Measurements from ENCODE around the gene RAD51B. TPM values are rescaled to one million over a fixed set of nuclear protein-coding genes. Genes with fewer than 3 reads are reported as not detected.

The RAD51B gene
- total RNA-seq, 1 experiment from 2014 or later = 8.5 TPM

- CTCF ChIA-PET = no interaction called here
- no peak for TF ChIP-seq POLR2AphosphoS5 (IDR thresholded peaks at IDR 0.05; ENCODE audit: low read depth, low read length)
- POLR2A ChIA-PET = no interaction called here
- in situ Hi-C loops (cut with HindIII; ENCODE audit: low pct_unique_long_range_greater_than_20kb, low sequenced_read_pairs) (no loop called here), intact Hi-C loops (cut with micrococcal nuclease; ENCODE audit: unreplicated experiment) (no loop called here)
- Histone ChIP-seq H3K27me3 (ENCODE audit: control insufficient read depth, insufficient read depth, low read length) (no peaks in the 10 kb centered on the region), H3K36me3 (ENCODE audit: control insufficient read depth, insufficient read depth, low read length) (no peaks in the 10 kb centered on the region), H3K9me3 (ENCODE audit: control insufficient read depth, insufficient read depth, low read depth, low read length) (no peaks in the 10 kb centered on the region), H3K27ac (ENCODE audit: low read length) (no peak overlapping the region), H3K4me3 (ENCODE audit: low read depth in 2 of 2, low read length in 2 of 2) (no peak overlapping the region), H3K4me1 (ENCODE audit: control insufficient read depth, insufficient read depth, low read length) (no peaks in the 10 kb centered on the region)
- DNase-seq (ENCODE audit: low read depth, low spot score) (no peak), ATAC-seq (no peak)
- BruUV-seq (replicated peaks) = no TSS peak
Measured at GRCh38 chr14:67990576-67990975, 171.0 kb downstream of the RAD51B start.

- no TSS peak for BruUV-seq (replicated peaks)
- no peaks in the 10 kb centered on the region for H3K36me3 ChIP-seq (ENCODE audit: control insufficient read depth, insufficient read depth, low read length)
- ATAC-seq (no peak), DNase-seq (ENCODE audit: low read depth, low spot score) (no peak)
- no peak overlapping the region; the same call in 1 of the 2 replicates for H3K27ac ChIP-seq (ENCODE audit: low read length)
- peaks cover 10% of the 10 kb centered on the region; the same call in 1 of the 2 replicates for H3K4me1 ChIP-seq (ENCODE audit: control insufficient read depth, insufficient read depth, low read length)
- no peak overlapping the region for H3K4me3 ChIP-seq (ENCODE audit: low read depth in 2 of 2, low read length in 2 of 2)
- H3K27me3 ChIP-seq (ENCODE audit: control insufficient read depth, insufficient read depth, low read length) = no peaks in the 10 kb centered on the region
- ChIA-PET POLR2A (no interaction called here), CTCF (interaction anchor here (0.6 kb wide), 1 partner anchor 50 kb away, joined by 5 read pairs; no protein-coding TSS in a partner anchor)
- H3K9me3 ChIP-seq (ENCODE audit: control insufficient read depth, insufficient read depth, low read depth, low read length) = no peaks in the 10 kb centered on the region
- TF ChIP-seq, protein P1, sequence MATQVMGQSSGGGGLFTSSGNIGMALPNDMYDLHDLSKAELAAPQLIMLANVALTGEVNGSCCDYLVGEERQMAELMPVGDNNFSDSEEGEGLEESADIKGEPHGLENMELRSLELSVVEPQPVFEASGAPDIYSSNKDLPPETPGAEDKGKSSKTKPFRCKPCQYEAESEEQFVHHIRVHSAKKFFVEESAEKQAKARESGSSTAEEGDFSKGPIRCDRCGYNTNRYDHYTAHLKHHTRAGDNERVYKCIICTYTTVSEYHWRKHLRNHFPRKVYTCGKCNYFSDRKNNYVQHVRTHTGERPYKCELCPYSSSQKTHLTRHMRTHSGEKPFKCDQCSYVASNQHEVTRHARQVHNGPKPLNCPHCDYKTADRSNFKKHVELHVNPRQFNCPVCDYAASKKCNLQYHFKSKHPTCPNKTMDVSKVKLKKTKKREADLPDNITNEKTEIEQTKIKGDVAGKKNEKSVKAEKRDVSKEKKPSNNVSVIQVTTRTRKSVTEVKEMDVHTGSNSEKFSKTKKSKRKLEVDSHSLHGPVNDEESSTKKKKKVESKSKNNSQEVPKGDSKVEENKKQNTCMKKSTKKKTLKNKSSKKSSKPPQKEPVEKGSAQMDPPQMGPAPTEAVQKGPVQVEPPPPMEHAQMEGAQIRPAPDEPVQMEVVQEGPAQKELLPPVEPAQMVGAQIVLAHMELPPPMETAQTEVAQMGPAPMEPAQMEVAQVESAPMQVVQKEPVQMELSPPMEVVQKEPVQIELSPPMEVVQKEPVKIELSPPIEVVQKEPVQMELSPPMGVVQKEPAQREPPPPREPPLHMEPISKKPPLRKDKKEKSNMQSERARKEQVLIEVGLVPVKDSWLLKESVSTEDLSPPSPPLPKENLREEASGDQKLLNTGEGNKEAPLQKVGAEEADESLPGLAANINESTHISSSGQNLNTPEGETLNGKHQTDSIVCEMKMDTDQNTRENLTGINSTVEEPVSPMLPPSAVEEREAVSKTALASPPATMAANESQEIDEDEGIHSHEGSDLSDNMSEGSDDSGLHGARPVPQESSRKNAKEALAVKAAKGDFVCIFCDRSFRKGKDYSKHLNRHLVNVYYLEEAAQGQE (IDR thresholded peaks at IDR 0.05; ENCODE audit: insufficient read depth in 1 of 2, low read depth in 2 of 2, low read length in 1 of 2) = no peak
- TF ChIP-seq CTCF (IDR thresholded peaks at IDR 0.05) = no peak
- TF ChIP-seq POLR2AphosphoS5 (IDR thresholded peaks at IDR 0.05; ENCODE audit: low read depth, low read length) = no peak
- no peak for TF ChIP-seq SIN3A (IDR thresholded peaks at IDR 0.05; ENCODE audit: borderline replicate concordance, insufficient read depth, low read depth, low read length)
- no peak for TF ChIP-seq TCF7L2 (IDR thresholded peaks at IDR 0.05; ENCODE audit: low read depth, low read length)
- intact Hi-C loops (cut with micrococcal nuclease; ENCODE audit: unreplicated experiment) (no loop called here), in situ Hi-C loops (cut with HindIII; ENCODE audit: low pct_unique_long_range_greater_than_20kb, low sequenced_read_pairs) (no loop called here)
Measured at GRCh38 chr14:67994531-67994930, 175.0 kb downstream of the RAD51B start.

GRCh38 chr14:67996235-67996634, 176.7 kb downstream of the RAD51B start:
- no peaks in the 10 kb centered on the region for H3K9me3 ChIP-seq (ENCODE audit: control insufficient read depth, insufficient read depth, low read depth, low read length)
- H3K27ac ChIP-seq (ENCODE audit: low read length) = no peak overlapping the region
- POLR2A ChIA-PET = no interaction called here
- intact Hi-C loops (cut with micrococcal nuclease; ENCODE audit: unreplicated experiment) (no loop called here), in situ Hi-C loops (cut with HindIII; ENCODE audit: low pct_unique_long_range_greater_than_20kb, low sequenced_read_pairs) (no loop called here)
- TF ChIP-seq CTCF (IDR thresholded peaks at IDR 0.05) = no peak
- TF ChIP-seq TCF7L2 (IDR thresholded peaks at IDR 0.05; ENCODE audit: low read depth, low read length) = no peak
- TF ChIP-seq, protein P1 (IDR thresholded peaks at IDR 0.05; ENCODE audit: insufficient read depth in 1 of 2, low read depth in 2 of 2, low read length in 1 of 2) = no peak
- TF ChIP-seq POLR2AphosphoS5 (IDR thresholded peaks at IDR 0.05; ENCODE audit: low read depth, low read length) = no peak
- TF ChIP-seq SIN3A (IDR thresholded peaks at IDR 0.05; ENCODE audit: borderline replicate concordance, insufficient read depth, low read depth, low read length) = no peak
- BruUV-seq (replicated peaks) = no TSS peak
- no peaks in the 10 kb centered on the region for H3K27me3 ChIP-seq (ENCODE audit: control insufficient read depth, insufficient read depth, low read length)
- DNase-seq (ENCODE audit: low read depth, low spot score) = no peak
- H3K4me3 ChIP-seq (ENCODE audit: low read depth in 2 of 2, low read length in 2 of 2) = no peak overlapping the region
- peaks cover 18% of the 10 kb centered on the region; the same call in 1 of the 2 replicates for H3K4me1 ChIP-seq (ENCODE audit: control insufficient read depth, insufficient read depth, low read length)
- CTCF ChIA-PET = no interaction called here
- H3K36me3 ChIP-seq (ENCODE audit: control insufficient read depth, insufficient read depth, low read length) = no peaks in the 10 kb centered on the region
- no peak for ATAC-seq
